OCI-LY1 (cell line): Measurements from ENCODE around the gene RGCC.

Experiments
- CTCF ChIP-seq: fragments of 200-600 bp; sonication (generic), shearing (Covaris generic); IDR thresholded peaks from 2 replicates; pipeline ENCODE4 v1.5.1; 2017; ENCODE audit warnings: mild to moderate bottlenecking, antibody characterized with exemption, low read length, moderate library complexity, mixed read lengths
- EZH2 ChIP-seq: fragments of 200-600 bp; sonication (generic), shearing (Covaris generic); IDR thresholded peaks from 2 replicates; pipeline ENCODE4 v1.8.0; 2017; ENCODE audit warnings: borderline replicate concordance, mixed run types, mild to moderate bottlenecking, antibody characterized with exemption, low read length, moderate library complexity, mixed read lengths

GRCh38 chr13:41487222-41487621, 29.9 kb downstream of the RGCC start:
- no peak for TF ChIP-seq CTCF
- no peak for TF ChIP-seq EZH2
